SK-N-SH treated with all-trans-retinoic acid at 6 μM for 48 hours (cell line): ENCODE measurements around the gene KCNH2.

Source experiments
- ATAC-seq: fragments of 200-7000 bp; cut with Tn5 transposase; 3 replicates; pipeline ENCODE4 v1.9.1; 2020; ENCODE audit warnings: mild to moderate bottlenecking, moderate library complexity
- ARNTL ChIP-seq: fragments of 450-650 bp; formaldehyde crosslinking; IDR thresholded peaks from 2 replicates; pipeline ENCODE4 v1.5.0; 2020; ENCODE audit warnings: low read depth, mild to moderate bottlenecking, moderate library complexity, borderline replicate concordance
- BACH2 ChIP-seq: fragments of 250-450 bp; sonication (Bioruptor Pico); IDR thresholded peaks from 2 replicates; pipeline ENCODE4 v1.9.0; 2021; ENCODE audit warnings: mild to moderate bottlenecking, borderline replicate concordance
- CSDC2 ChIP-seq: fragments of 250-450 bp; sonication (Bioruptor Pico); IDR thresholded peaks from 2 replicates; pipeline ENCODE4 v1.5.0; 2020; ENCODE audit warnings: mild to moderate bottlenecking, moderate library complexity
- CSRNP3 ChIP-seq: fragments of 250-450 bp; sonication (Bioruptor Pico); IDR thresholded peaks from 2 replicates; pipeline ENCODE4 v1.5.1; 2021; ENCODE audit warnings: mild to moderate bottlenecking, moderate library complexity
- GLIS3 ChIP-seq: fragments of 250-450 bp; sonication (Bioruptor Pico); IDR thresholded peaks from 2 replicates; pipeline ENCODE4 v1.5.0; 2020; ENCODE audit warnings: mild to moderate bottlenecking, moderate library complexity
- ISL1 ChIP-seq: fragments of 250-450 bp; sonication (Bioruptor Pico); IDR thresholded peaks from 2 replicates; pipeline ENCODE4 v2.1.2; 2022; ENCODE audit warnings: mild to moderate bottlenecking, moderate library complexity
- OSR1 ChIP-seq: fragments of 250-450 bp; sonication (Bioruptor Pico); IDR thresholded peaks from 2 replicates; pipeline ENCODE4 v1.8.0; 2022; ENCODE audit warnings: moderate library complexity, mild to moderate bottlenecking, inconsistent platforms
- PATZ1 ChIP-seq: fragments of 250-450 bp; sonication (Bioruptor Pico); IDR thresholded peaks from 2 replicates; pipeline ENCODE4 v1.8.0; 2020; ENCODE audit warnings: mild to moderate bottlenecking, moderate library complexity, borderline replicate concordance
- POU6F1 ChIP-seq: fragments of 250-450 bp; sonication (Bioruptor Pico); IDR thresholded peaks from 2 replicates; pipeline ENCODE4 v1.8.0; 2021; ENCODE audit warnings: low read depth, mild to moderate bottlenecking, moderate library complexity, borderline replicate concordance
- PPARA ChIP-seq: fragments of 250-450 bp; sonication (Bioruptor Pico); IDR thresholded peaks from 2 replicates; pipeline ENCODE4 v1.5.0; 2020; ENCODE audit warnings: mild to moderate bottlenecking, borderline replicate concordance
- SNAI2 ChIP-seq: fragments of 250-450 bp; sonication (Bioruptor Pico); IDR thresholded peaks from 2 replicates; pipeline ENCODE4 v1.5.0; 2020; ENCODE audit warnings: mild to moderate bottlenecking, moderate library complexity
- TCF4 ChIP-seq: fragments of 250-450 bp; sonication (Bioruptor Pico); IDR thresholded peaks from 2 replicates; pipeline ENCODE4 v1.8.0; 2021; ENCODE audit warnings: mild to moderate bottlenecking, moderate library complexity, borderline replicate concordance
- TOX ChIP-seq: fragments of 250-450 bp; sonication (Bioruptor Pico); IDR thresholded peaks from 2 replicates; pipeline ENCODE4 v1.8.0; 2021; ENCODE audit warnings: mild to moderate bottlenecking, moderate library complexity, borderline replicate concordance
- TSHZ2 ChIP-seq: fragments of 250-450 bp; sonication (Bioruptor Pico); IDR thresholded peaks from 2 replicates; pipeline ENCODE4 v1.5.0; 2020; ENCODE audit warnings: mild to moderate bottlenecking, moderate library complexity
- ZC3H10 ChIP-seq: fragments of 250-450 bp; sonication (Bioruptor Pico); IDR thresholded peaks from 2 replicates; pipeline ENCODE4 v1.5.1; 2021; ENCODE audit warnings: mild to moderate bottlenecking, moderate library complexity
- ZFP3 ChIP-seq: fragments of 250-450 bp; sonication (Bioruptor Pico); IDR thresholded peaks from 2 replicates; pipeline ENCODE4 v1.5.0; 2020; ENCODE audit warnings: mild to moderate bottlenecking, moderate library complexity
- ZFP30 ChIP-seq: fragments of 450-650 bp; formaldehyde crosslinking; IDR thresholded peaks from 2 replicates; pipeline ENCODE4 v1.5.0; 2022; ENCODE audit warnings: mild to moderate bottlenecking, moderate library complexity
- ZNF565 ChIP-seq: fragments of 450-650 bp; formaldehyde crosslinking; conservative IDR thresholded peaks from 2 replicates; pipeline ENCODE4 v1.5.0; 2020; ENCODE audit warnings: low read depth, mild to moderate bottlenecking, moderate library complexity
- ZNF70 ChIP-seq: fragments of 450-650 bp; formaldehyde crosslinking; IDR thresholded peaks from 2 replicates; pipeline ENCODE4 v1.5.0; 2020; ENCODE audit warnings: mild to moderate bottlenecking, moderate library complexity
- ZNF8 ChIP-seq: fragments of 450-650 bp; formaldehyde crosslinking; IDR thresholded peaks from 2 replicates; pipeline ENCODE4 v1.5.0; 2020; ENCODE audit warnings: mild to moderate bottlenecking, moderate library complexity

Gene KCNH2

GRCh38 chr7:151001546-151001945 lies 23.4 kb upstream of the KCNH2 start:
- no peak for ATAC-seq
- TF ChIP-seq ZC3H10 (CRISPR knock-in tag) = no peak
- TF ChIP-seq GLIS3 (CRISPR knock-in tag) = no peak
- TF ChIP-seq ZNF70 (CRISPR knock-in tag) = no peak
- TF ChIP-seq TSHZ2 = no peak
- TF ChIP-seq ZFP3 (CRISPR knock-in tag) = no peak
- TF ChIP-seq ZFP30 (CRISPR knock-in tag) = no peak
- no peak for TF ChIP-seq ZNF565 (CRISPR knock-in tag)
- TF ChIP-seq ZNF8 (CRISPR knock-in tag) = no peak
- no peak for TF ChIP-seq TOX
- no peak for TF ChIP-seq ISL1 (CRISPR knock-in tag)
- no peak for TF ChIP-seq ARNTL (CRISPR knock-in tag)
- no peak for TF ChIP-seq TCF4 (CRISPR knock-in tag)
- TF ChIP-seq SNAI2 (CRISPR knock-in tag) = no peak
- no peak for TF ChIP-seq PPARA (CRISPR knock-in tag)
- TF ChIP-seq CSRNP3 (CRISPR knock-in tag) = no peak
- TF ChIP-seq BACH2 (CRISPR knock-in tag) = no peak
- no peak for TF ChIP-seq CSDC2 (CRISPR knock-in tag)
- TF ChIP-seq PATZ1 (CRISPR knock-in tag) = no peak
- no peak for TF ChIP-seq OSR1 (CRISPR knock-in tag)
- no peak for TF ChIP-seq POU6F1 (CRISPR knock-in tag)

GRCh38 chr7:151000897-151001495 lies 22.9 kb upstream of the KCNH2 start:
- no peak for ATAC-seq
- no peak for TF ChIP-seq ZFP30 (CRISPR knock-in tag)

- ATAC-seq = no peak
- TF ChIP-seq PATZ1 (CRISPR knock-in tag) (no peak), ISL1 (CRISPR knock-in tag) (no peak), ZFP30 (CRISPR knock-in tag) (no peak), TOX (no peak), ZFP3 (CRISPR knock-in tag) (no peak), ZNF70 (CRISPR knock-in tag) (no peak), TCF4 (CRISPR knock-in tag) (no peak), ARNTL (CRISPR knock-in tag) (no peak), BACH2 (CRISPR knock-in tag) (no peak), OSR1 (CRISPR knock-in tag) (no peak), GLIS3 (CRISPR knock-in tag) (no peak), SNAI2 (CRISPR knock-in tag) (no peak), TSHZ2 (no peak), CSRNP3 (CRISPR knock-in tag) (no peak)
Measured at GRCh38 chr7:150999497-151000230, 21.5 kb upstream of the KCNH2 start.
